WTC11 (cell line): ENCODE data around the gene RMRP. TPM values are rescaled to one million over a fixed set of nuclear protein-coding genes. Genes with fewer than 3 reads are reported as not detected.

Experiments
- ATAC-seq: fragments of 200-7000 bp; cut with Tn5 transposase; 2 replicates; pipeline ENCODE4 v1.10.0; 2021; ENCODE audit warnings: mild to moderate bottlenecking, moderate library complexity
- CTCF ChIA-PET: fragments of 300-600 bp; sonication (Branson Sonifier 250); formaldehyde crosslinking; loops from one replicate; lab custom pipeline; 2021; ENCODE audit warnings: antibody characterized with exemption; lab: Charles Lee
- POLR2A ChIA-PET: fragments of 350-600 bp; sonication (Branson Sonifier 250); formaldehyde crosslinking; loops from one replicate; lab custom pipeline; 2021; ENCODE audit warnings: antibody characterized with exemption; lab: Charles Lee
- DNase-seq: peaks from one replicate; pipeline ENCODE4 v3.0.0; 2021; ENCODE audit warnings: low spot score
- H3K27ac Mint-ChIP-seq: 2 replicates; pipeline ENCODE4 v1.8.0; 2021; ENCODE audit warnings: mixed read lengths
- H3K27me3 Mint-ChIP-seq: 2 replicates; pipeline ENCODE4 v1.8.0; 2021; ENCODE audit warnings: low read depth, mild to moderate bottlenecking, moderate library complexity, mixed read lengths
- H3K36me3 Mint-ChIP-seq: 2 replicates; pipeline ENCODE4 v1.8.0; 2021; ENCODE audit warnings: mixed read lengths
- H3K4me1 Mint-ChIP-seq: 2 replicates; pipeline ENCODE4 v1.8.0; 2022; ENCODE audit warnings: mixed read lengths
- H3K4me3 Mint-ChIP-seq: 2 replicates; pipeline ENCODE4 v1.8.0; 2021; ENCODE audit warnings: mild to moderate bottlenecking, moderate library complexity, mixed read lengths
- H3K9me3 Mint-ChIP-seq: 2 replicates; pipeline ENCODE4 v1.8.0; 2021; ENCODE audit warnings: mixed read lengths
- AFF4 ChIP-seq: sonication (generic); formaldehyde crosslinking; IDR thresholded peaks from 2 replicates; pipeline ENCODE4 v1.8.1; 2023; ENCODE audit warnings: mild to moderate bottlenecking, missing genetic modification reagents, borderline replicate concordance
- ATF2 ChIP-seq: sonication (generic); formaldehyde crosslinking; IDR thresholded peaks from 2 replicates; pipeline ENCODE4 v1.8.1; 2022; ENCODE audit warnings: low read depth, missing genetic modification reagents, borderline replicate concordance
- CBFB ChIP-seq: sonication (generic); formaldehyde crosslinking; IDR thresholded peaks from 2 replicates; pipeline ENCODE4 v1.8.1; 2022; ENCODE audit warnings: mild to moderate bottlenecking, low read depth, missing genetic modification reagents
- E2F1 ChIP-seq: sonication (generic); formaldehyde crosslinking; IDR thresholded peaks from 2 replicates; pipeline ENCODE4 v1.8.0; 2022; ENCODE audit warnings: mild to moderate bottlenecking, missing genetic modification reagents
- IRF2 ChIP-seq: sonication (generic); formaldehyde crosslinking; IDR thresholded peaks from 2 replicates; pipeline ENCODE4 v1.8.0; 2022; ENCODE audit warnings: low read depth, missing genetic modification reagents, borderline replicate concordance
- JAZF1 ChIP-seq: fragments of 250-450 bp; sonication (Bioruptor Pico); IDR thresholded peaks from 2 replicates; pipeline ENCODE4 v1.9.0; 2021; ENCODE audit warnings: moderate library complexity, mild to moderate bottlenecking, inconsistent platforms
- KAT7 ChIP-seq: sonication (generic); formaldehyde crosslinking; IDR thresholded peaks from 2 replicates; pipeline ENCODE4 v1.8.1; 2023; ENCODE audit warnings: missing genetic modification reagents, mild to moderate bottlenecking, borderline replicate concordance
- MAX ChIP-seq: sonication (generic); formaldehyde crosslinking; IDR thresholded peaks from 2 replicates; pipeline ENCODE4 v1.8.0; 2022; ENCODE audit warnings: mild to moderate bottlenecking, missing genetic modification reagents
- MXD4 ChIP-seq: fragments of 250-450 bp; sonication (Bioruptor Pico); IDR thresholded peaks from 2 replicates; pipeline ENCODE4 v1.8.0; 2021; ENCODE audit warnings: mild to moderate bottlenecking, moderate library complexity, borderline replicate concordance
- SP1 ChIP-seq: sonication (generic); formaldehyde crosslinking; conservative IDR thresholded peaks from 2 replicates; pipeline ENCODE4 v1.8.1; 2022; ENCODE audit warnings: missing genetic modification reagents
- TEAD4 ChIP-seq: sonication (generic); formaldehyde crosslinking; IDR thresholded peaks from 2 replicates; pipeline ENCODE4 v1.8.0; 2022; ENCODE audit warnings: mild to moderate bottlenecking, missing genetic modification reagents
- USF1 ChIP-seq: sonication (generic); formaldehyde crosslinking; IDR thresholded peaks from 2 replicates; pipeline ENCODE4 v1.8.0; 2022; ENCODE audit warnings: mild to moderate bottlenecking, missing genetic modification reagents
- ZBTB43 ChIP-seq: sonication (generic); formaldehyde crosslinking; IDR thresholded peaks from 2 replicates; pipeline ENCODE4 v1.8.1; 2023; ENCODE audit warnings: mild to moderate bottlenecking, missing genetic modification reagents
- ZNF121 ChIP-seq: sonication (generic); formaldehyde crosslinking; IDR thresholded peaks from 2 replicates; pipeline ENCODE4 v1.8.0; 2023; ENCODE audit warnings: missing genetic modification reagents
- ZNF138 ChIP-seq: sonication (generic); formaldehyde crosslinking; conservative IDR thresholded peaks from 2 replicates; pipeline ENCODE4 v1.8.1; 2022; ENCODE audit warnings: mild to moderate bottlenecking, moderate library complexity, missing genetic modification reagents
- ZNF317 ChIP-seq: sonication (generic); formaldehyde crosslinking; IDR thresholded peaks from 2 replicates; pipeline ENCODE4 v1.8.1; 2023; ENCODE audit warnings: low read depth, mild to moderate bottlenecking, moderate library complexity, missing genetic modification reagents, borderline replicate concordance
- total RNA-seq: library from RNA; stranded (reverse); gene quantifications from 3 replicates; pipeline ENCODE4 v1.2.3, GENCODE V29; 2021
- TF ChIP-seq, protein P1 (sequence below): fragments of 250-450 bp; sonication (Bioruptor Pico); IDR thresholded peaks from 2 replicates; pipeline ENCODE4 v1.9.0; 2021; ENCODE audit warnings: mild to moderate bottlenecking
- TF ChIP-seq, protein P2 (sequence below): sonication (generic); formaldehyde crosslinking; IDR thresholded peaks from 2 replicates; pipeline ENCODE4 v1.8.1; 2022; ENCODE audit warnings: mild to moderate bottlenecking, missing genetic modification reagents, moderate library complexity, borderline replicate concordance
- TF ChIP-seq, protein P3 (sequence below): sonication (generic); formaldehyde crosslinking; IDR thresholded peaks from 2 replicates; pipeline ENCODE4 v1.8.0; 2022; ENCODE audit warnings: missing genetic modification reagents

The RMRP gene
- total RNA-seq, 1 experiment from 2014 or later: 25,958 TPM

DNA sequence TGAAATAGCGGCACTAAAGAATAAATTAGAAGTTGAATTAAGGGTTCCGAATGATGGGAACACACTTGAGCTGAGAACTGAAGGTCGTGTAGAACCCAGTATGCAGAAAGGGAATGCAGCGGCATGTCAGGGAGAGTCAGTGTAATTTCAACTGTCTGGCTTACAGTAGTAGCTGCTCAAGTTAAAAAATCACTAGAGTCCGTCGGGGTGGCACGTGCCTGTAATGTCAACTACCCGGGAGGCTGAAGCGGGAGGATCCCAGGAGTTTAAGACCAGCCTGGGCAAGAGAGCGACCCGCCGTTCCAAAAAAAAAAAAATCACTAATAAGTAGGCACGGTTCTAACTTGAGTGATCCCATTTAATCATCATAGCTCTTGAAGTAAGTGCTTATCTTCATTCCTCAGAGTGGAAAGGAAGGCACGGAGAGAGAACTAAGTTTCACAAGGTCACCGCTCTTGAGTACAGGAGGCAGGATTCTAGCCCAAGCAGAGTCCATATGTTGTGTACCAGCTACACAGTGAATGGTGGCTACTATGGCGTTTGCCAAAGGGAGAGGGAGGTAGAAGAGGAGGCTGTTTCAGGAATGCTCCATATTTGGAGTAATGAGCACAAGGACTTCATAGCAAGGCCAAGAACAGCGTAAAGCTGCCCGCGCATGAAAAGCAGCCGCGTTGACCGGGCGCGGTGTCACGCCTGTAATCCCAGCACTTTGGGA is 831 bp downstream of the RMRP start:
- Mint-ChIP-seq H3K4me1 (peaks cover 18% of the 10 kb centered on the region), H3K9me3 (no peaks in the 10 kb centered on the region), H3K4me3 (peak overlapping the region; percentile 73), H3K27me3 (peaks cover 23% of the 10 kb centered on the region), H3K27ac (peak overlapping the region; percentile 100), H3K36me3 (peaks cover 24% of the 10 kb centered on the region)
- DNase-seq: no peak
- CTCF ChIA-PET: interaction anchor here (0.6 to 10.2 kb wide), 19 partner anchors 8 to 261 kb away, joined by 3 to 127 read pairs (median 6); partner anchors contain the start of genes ARHGEF39, CREB3, TESK1 and TLN1
- ATAC-seq: no peak
- POLR2A ChIA-PET: interaction anchor here (0.7 to 6.8 kb wide), 6 partner anchors 10 to 100 kb away, joined by 3 to 38 read pairs (median 4); partner anchors contain the start of genes TLN1 and TPM2
- TF ChIP-seq MAX (no peak), TEAD4 (no peak), SP1 (CRISPR knock-in tag) (no peak), ATF2 (CRISPR knock-in tag) (no peak), E2F1 (CRISPR knock-in tag) (no peak), KAT7 (CRISPR knock-in tag) (no peak), IRF2 (no peak), ZBTB43 (CRISPR knock-in tag) (no peak), ZNF121 (CRISPR knock-in tag) (no peak), AFF4 (CRISPR knock-in tag) (no peak), ZNF138 (CRISPR knock-in tag) (no peak), CBFB (CRISPR knock-in tag) (no peak), USF1 (CRISPR knock-in tag) (no peak), MXD4 (CRISPR knock-in tag) (no peak), ZNF317 (CRISPR knock-in tag) (no peak), JAZF1 (CRISPR knock-in tag) (no peak)
- TF ChIP-seq, protein P1, sequence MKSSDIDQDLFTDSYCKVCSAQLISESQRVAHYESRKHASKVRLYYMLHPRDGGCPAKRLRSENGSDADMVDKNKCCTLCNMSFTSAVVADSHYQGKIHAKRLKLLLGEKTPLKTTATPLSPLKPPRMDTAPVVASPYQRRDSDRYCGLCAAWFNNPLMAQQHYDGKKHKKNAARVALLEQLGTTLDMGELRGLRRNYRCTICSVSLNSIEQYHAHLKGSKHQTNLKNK (CRISPR knock-in tag): no peak
- TF ChIP-seq, protein P2, sequence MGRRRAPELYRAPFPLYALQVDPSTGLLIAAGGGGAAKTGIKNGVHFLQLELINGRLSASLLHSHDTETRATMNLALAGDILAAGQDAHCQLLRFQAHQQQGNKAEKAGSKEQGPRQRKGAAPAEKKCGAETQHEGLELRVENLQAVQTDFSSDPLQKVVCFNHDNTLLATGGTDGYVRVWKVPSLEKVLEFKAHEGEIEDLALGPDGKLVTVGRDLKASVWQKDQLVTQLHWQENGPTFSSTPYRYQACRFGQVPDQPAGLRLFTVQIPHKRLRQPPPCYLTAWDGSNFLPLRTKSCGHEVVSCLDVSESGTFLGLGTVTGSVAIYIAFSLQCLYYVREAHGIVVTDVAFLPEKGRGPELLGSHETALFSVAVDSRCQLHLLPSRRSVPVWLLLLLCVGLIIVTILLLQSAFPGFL: no peak
- TF ChIP-seq, protein P3, sequence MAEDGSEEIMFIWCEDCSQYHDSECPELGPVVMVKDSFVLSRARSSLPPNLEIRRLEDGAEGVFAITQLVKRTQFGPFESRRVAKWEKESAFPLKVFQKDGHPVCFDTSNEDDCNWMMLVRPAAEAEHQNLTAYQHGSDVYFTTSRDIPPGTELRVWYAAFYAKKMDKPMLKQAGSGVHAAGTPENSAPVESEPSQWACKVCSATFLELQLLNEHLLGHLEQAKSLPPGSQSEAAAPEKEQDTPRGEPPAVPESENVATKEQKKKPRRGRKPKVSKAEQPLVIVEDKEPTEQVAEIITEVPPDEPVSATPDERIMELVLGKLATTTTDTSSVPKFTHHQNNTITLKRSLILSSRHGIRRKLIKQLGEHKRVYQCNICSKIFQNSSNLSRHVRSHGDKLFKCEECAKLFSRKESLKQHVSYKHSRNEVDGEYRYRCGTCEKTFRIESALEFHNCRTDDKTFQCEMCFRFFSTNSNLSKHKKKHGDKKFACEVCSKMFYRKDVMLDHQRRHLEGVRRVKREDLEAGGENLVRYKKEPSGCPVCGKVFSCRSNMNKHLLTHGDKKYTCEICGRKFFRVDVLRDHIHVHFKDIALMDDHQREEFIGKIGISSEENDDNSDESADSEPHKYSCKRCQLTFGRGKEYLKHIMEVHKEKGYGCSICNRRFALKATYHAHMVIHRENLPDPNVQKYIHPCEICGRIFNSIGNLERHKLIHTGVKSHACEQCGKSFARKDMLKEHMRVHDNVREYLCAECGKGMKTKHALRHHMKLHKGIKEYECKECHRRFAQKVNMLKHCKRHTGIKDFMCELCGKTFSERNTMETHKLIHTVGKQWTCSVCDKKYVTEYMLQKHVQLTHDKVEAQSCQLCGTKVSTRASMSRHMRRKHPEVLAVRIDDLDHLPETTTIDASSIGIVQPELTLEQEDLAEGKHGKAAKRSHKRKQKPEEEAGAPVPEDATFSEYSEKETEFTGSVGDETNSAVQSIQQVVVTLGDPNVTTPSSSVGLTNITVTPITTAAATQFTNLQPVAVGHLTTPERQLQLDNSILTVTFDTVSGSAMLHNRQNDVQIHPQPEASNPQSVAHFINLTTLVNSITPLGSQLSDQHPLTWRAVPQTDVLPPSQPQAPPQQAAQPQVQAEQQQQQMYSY: no peak
